H1 (cell line): ENCODE measurements around the gene MEIS3. TPM values are rescaled to one million over a fixed set of nuclear protein-coding genes. Genes with fewer than 3 reads are reported as not detected.

Experiments
- CTCF ChIA-PET: fragments of 300-600 bp; sonication (Branson Sonifier 250); formaldehyde crosslinking; loops from one replicate; lab custom pipeline; 2021; ENCODE audit not compliant: partially characterized antibody; lab: Charles Lee
- POLR2A ChIA-PET: fragments of 300-600 bp; sonication (Branson Sonifier 250); formaldehyde crosslinking; loops from one replicate; lab custom pipeline; 2021; ENCODE audit warnings: inconsistent platforms; ENCODE audit not compliant: partially characterized antibody; lab: Charles Lee
- DNase-seq, 2 experiments: peaks; one replicate each; pipeline versions ENCODE4 v3.0.0 to v3.0.0-alpha.2; 2010 to 2022; ENCODE audit warnings: low spot score in 2 of 2, low read depth in 1 of 2, mixed read lengths in 1 of 2
- FAIRE-seq: peaks from 2 replicates; lab custom pipeline; 2011; peaks lifted over from hg19 to GRCh38; lab: Jason Lieb, UNC
- H2AFZ ChIP-seq: 2 replicates; pipeline ENCODE4 v1.8.1; 2012; ENCODE audit warnings: low read length, inconsistent platforms
- H2AK5ac ChIP-seq: 2 replicates; pipeline ENCODE4 v1.6.1; 2013; ENCODE audit warnings: low read depth, low read length
- H2BK120ac ChIP-seq: replicated peaks from 2 replicates; pipeline ENCODE3; 2013; ENCODE audit warnings: low read depth, low read length, inconsistent platforms
- H2BK12ac ChIP-seq: 2 replicates; pipeline ENCODE4 v1.6.1; 2013; ENCODE audit warnings: low read depth, low read length
- H2BK15ac ChIP-seq: 2 replicates; pipeline ENCODE4 v1.6.1; 2013; ENCODE audit warnings: low read length
- H2BK20ac ChIP-seq: 2 replicates; pipeline ENCODE4 v1.6.1; 2013; ENCODE audit warnings: low read length
- H2BK5ac ChIP-seq: 2 replicates; pipeline ENCODE4 v1.6.1; 2013; ENCODE audit warnings: low read depth, low read length
- H3K14ac ChIP-seq: 2 replicates; pipeline ENCODE4 v1.6.1; 2013; ENCODE audit warnings: inconsistent platforms; ENCODE audit not compliant: insufficient read length
- H3K18ac ChIP-seq: 2 replicates; pipeline ENCODE4 v1.6.1; 2013; ENCODE audit warnings: low read length; ENCODE audit errors: extremely low read depth
- H3K23ac ChIP-seq: 2 replicates; pipeline ENCODE4 v1.6.1; 2013; ENCODE audit warnings: inconsistent platforms; ENCODE audit not compliant: insufficient read length
- H3K23me2 ChIP-seq: 2 replicates; pipeline ENCODE4 v1.6.1; 2013; ENCODE audit warnings: low read depth, low read length
- H3K27ac ChIP-seq: 2 replicates; pipeline ENCODE4 v1.6.1; 2011; ENCODE audit warnings: low read depth, low read length, inconsistent platforms
- H3K27me3 ChIP-seq, 4 experiments: replicated peaks in 1 of 4; 1 replicate in 1 of 4; 2 replicates in 3 of 4; pipeline versions ENCODE4 v1.6.1 to v1.8.1; 2011 to 2013; ENCODE audit warnings: low read length in 3 of 4, mild to moderate bottlenecking in 3 of 4, inconsistent platforms in 2 of 4, mixed read lengths in 2 of 4, moderate library complexity in 1 of 4; ENCODE audit not compliant: control insufficient read depth in 3 of 4, insufficient read depth in 3 of 4; ENCODE audit errors: extremely low read depth in 1 of 4
- H3K36me3 ChIP-seq, 4 experiments: 2 replicates each; pipeline versions ENCODE4 v1.6.1 to v1.8.1; 2011 to 2013; ENCODE audit warnings: mild to moderate bottlenecking in 4 of 4, low read length in 3 of 4, moderate library complexity in 2 of 4, control low read depth in 1 of 4, inconsistent platforms in 1 of 4; ENCODE audit not compliant: insufficient read depth in 4 of 4, control insufficient read depth in 2 of 4
- H3K4ac ChIP-seq: replicated peaks from 2 replicates; pipeline ENCODE3; 2013; ENCODE audit warnings: low read length, low read depth, mixed read lengths, inconsistent platforms; ENCODE audit not compliant: insufficient read length
- H3K4me1 ChIP-seq, 4 experiments: replicated peaks in 1 of 4; 1 replicate in 1 of 4; 2 replicates in 3 of 4; pipeline versions ENCODE4 v1.6.1 to v1.8.1; 2011 to 2013; ENCODE audit warnings: low read length in 3 of 4, inconsistent platforms in 2 of 4, mixed read lengths in 1 of 4; ENCODE audit not compliant: insufficient read depth in 4 of 4, control insufficient read depth in 3 of 4
- H3K4me2 ChIP-seq, 2 experiments: 2 replicates each; pipeline versions ENCODE4 v1.6.1 to v1.8.1; 2011 to 2013; ENCODE audit warnings: low read depth in 2 of 2, low read length in 2 of 2, control low read depth in 1 of 2, inconsistent platforms in 1 of 2, mild to moderate bottlenecking in 1 of 2; ENCODE audit not compliant: insufficient read depth in 1 of 2
- H3K4me3 ChIP-seq, 4 experiments: fragments of 200-600, 300-600 bp in 1 of 4; sonication (generic), shearing (Covaris generic), sonication (Bioruptor Twin) in 1 of 4; 2 replicates each; pipeline versions ENCODE4 v1.5.1 to v1.8.1; 2011 to 2016; ENCODE audit warnings: low read length in 4 of 4, low read depth in 3 of 4, control low read depth in 2 of 4, inconsistent platforms in 2 of 4, mild to moderate bottlenecking in 2 of 4, mixed read lengths in 1 of 4, moderate library complexity in 1 of 4; ENCODE audit not compliant: insufficient read depth in 2 of 4; ENCODE audit errors: extremely low read depth in 1 of 4
- H3K56ac ChIP-seq: replicated peaks from 2 replicates; pipeline ENCODE3; 2013; ENCODE audit warnings: low read depth, mild to moderate bottlenecking, mixed read lengths, low read length, inconsistent platforms; ENCODE audit not compliant: insufficient read length
- H3K79me1 ChIP-seq: 2 replicates; pipeline ENCODE4 v1.6.1; 2013; ENCODE audit warnings: low read depth, low read length, control low read depth
- H3K79me2 ChIP-seq, 2 experiments: 2 replicates each; pipeline versions ENCODE4 v1.6.1 to v1.8.1; 2012 to 2013; ENCODE audit warnings: low read length in 2 of 2, mild to moderate bottlenecking in 2 of 2, inconsistent platforms in 1 of 2; ENCODE audit not compliant: insufficient read depth in 2 of 2, control insufficient read depth in 1 of 2
- H3K9ac ChIP-seq, 4 experiments: replicated peaks in 1 of 4; 1 replicate in 1 of 4; 2 replicates in 3 of 4; pipeline versions ENCODE4 v1.6.1 to v1.8.1; 2011 to 2013; ENCODE audit warnings: low read depth in 3 of 4, low read length in 3 of 4, control low read depth in 2 of 4, mild to moderate bottlenecking in 2 of 4, moderate library complexity in 2 of 4, inconsistent platforms in 1 of 4; ENCODE audit errors: extremely low read depth in 1 of 4
- H3K9me3 ChIP-seq, 2 experiments: 2 replicates each; pipeline versions ENCODE4 v1.6.1 to v1.8.1; 2012 to 2013; ENCODE audit warnings: mild to moderate bottlenecking in 2 of 2, moderate library complexity in 2 of 2, control low read depth in 1 of 2, inconsistent platforms in 1 of 2, low read depth in 1 of 2, low read length in 1 of 2, mixed read lengths in 1 of 2; ENCODE audit not compliant: insufficient read depth in 2 of 2
- H4K20me1 ChIP-seq, 2 experiments: replicated peaks in 1 of 2; 2 replicates each; pipeline versions ENCODE3 to v1.8.1; 2011 to 2013; ENCODE audit warnings: inconsistent platforms in 2 of 2, low read length in 2 of 2, mild to moderate bottlenecking in 1 of 2; ENCODE audit not compliant: insufficient read depth in 2 of 2, control insufficient read depth in 1 of 2
- H4K5ac ChIP-seq: 2 replicates; pipeline ENCODE4 v1.6.1; 2013; ENCODE audit warnings: low read length, low read depth, mixed read lengths, inconsistent platforms; ENCODE audit not compliant: insufficient read length
- H4K8ac ChIP-seq: 2 replicates; pipeline ENCODE4 v1.8.0; 2013; ENCODE audit warnings: mild to moderate bottlenecking, moderate library complexity, low read length, inconsistent platforms; ENCODE audit not compliant: insufficient read depth; ENCODE audit errors: extremely low read depth
- H4K91ac ChIP-seq: replicated peaks from 2 replicates; pipeline ENCODE3; 2013; ENCODE audit warnings: low read length, mixed read lengths, inconsistent platforms; ENCODE audit not compliant: insufficient read length
- BCL11A ChIP-seq, 2 experiments: IDR thresholded peaks; one replicate each; pipeline ENCODE4 v1.6.1; 2011; ENCODE audit warnings: low read depth in 2 of 2, low read length in 2 of 2, mild to moderate bottlenecking in 2 of 2
- CBX5 ChIP-seq: fragments of 300-800, 300-1000 bp; sonication (generic); IDR thresholded peaks from 2 replicates; pipeline ENCODE4 v1.7.1; 2016; ENCODE audit warnings: antibody characterized with exemption, low read length, low read depth
- HDAC2 ChIP-seq, 2 experiments: fragments of 300-600 bp in 1 of 2; sonication (generic) in 1 of 2; IDR thresholded peaks; 2 replicates each; pipeline ENCODE4 v1.6.1; 2011 to 2012; ENCODE audit warnings: low read depth in 2 of 2, low read length in 2 of 2, mild to moderate bottlenecking in 2 of 2, moderate library complexity in 2 of 2, borderline replicate concordance in 1 of 2, inconsistent platforms in 1 of 2
- JUN ChIP-seq: IDR thresholded peaks from 2 replicates; pipeline ENCODE4 v1.6.1; 2011; ENCODE audit warnings: low read depth, mild to moderate bottlenecking, improper control_type of control experiment, low read length
- MAFK ChIP-seq: IDR thresholded peaks from 2 replicates; pipeline ENCODE4 v1.6.1; 2012; ENCODE audit warnings: low read depth, mild to moderate bottlenecking, improper control_type of control experiment, low read length
- NANOG ChIP-seq: IDR thresholded peaks from 2 replicates; pipeline ENCODE4 v1.6.1; 2011; ENCODE audit warnings: low read length, low read depth, mild to moderate bottlenecking, inconsistent platforms; ENCODE audit not compliant: insufficient read depth, poor library complexity, severe bottlenecking
- WGBS, 2 experiments: shearing (Covaris generic) in 1 of 2; methylation state at CpG; one replicate each; pipeline versions ENCODE4 v1.1.6 to v1.1.7; 2013 to 2015; ENCODE audit warnings: low lambda C conversion rate in 2 of 2, mixed read lengths in 2 of 2, inconsistent platforms in 1 of 2, low coverage in 1 of 2, missing lambda C conversion rate in 1 of 2; ENCODE audit not compliant: insufficient replicate concordance in 2 of 2, insufficient coverage in 1 of 2, insufficient read length in 1 of 2; ENCODE audit errors: extremely low coverage in 1 of 2, missing lambda C conversion rate in 1 of 2; 5-methylcytosine and 5-hydroxymethylcytosine counted together
- polyA plus RNA-seq, 7 experiments: library from polyadenylated mRNA; depleted of rRNA in 3 of 7; stranded (reverse) in 5 of 7; unstranded in 2 of 7; fragments of >200 nt in 5 of 7; fragments of 200-250 nt in 2 of 7; gene quantifications; 1 replicate in 5 of 7; 2 replicates in 1 of 7; 4 replicates in 1 of 7; pipeline versions ENCODE4 v1.2.1 to v1.2.3, GENCODE V29; 2011 to 2013; ENCODE audit warnings: missing spikeins in 2 of 7, mixed read lengths in 2 of 7
- total RNA-seq: library from RNA; stranded (reverse); fragmentation: NEBNext Ultra II Directional; extraction: Animal tissue kit (Norgen Biotek cat#: 25700); gene quantifications from 2 replicates; pipeline ENCODE4 v1.2.1, GENCODE V29; 2021
- TF ChIP-seq, protein P1 (sequence below): IDR thresholded peaks from 2 replicates; pipeline ENCODE4 v1.6.1; 2011; ENCODE audit warnings: low read depth, mild to moderate bottlenecking, low read length; ENCODE audit not compliant: insufficient read depth
- TF ChIP-seq, protein P2 (sequence below): IDR thresholded peaks from 2 replicates; pipeline ENCODE4 v1.6.1; 2012; ENCODE audit warnings: inconsistent platforms
- TF ChIP-seq, protein P3 (sequence below): IDR thresholded peaks from 2 replicates; pipeline ENCODE4 v1.6.1; 2012; ENCODE audit warnings: inconsistent platforms

MEIS3 gene
- total and polyA plus RNA-seq, 2 of the 8 experiments (the other 6 are each of a cell fraction or from before 2014, with no cell fraction given) = 24.5 to 28.2 TPM

DNA sequence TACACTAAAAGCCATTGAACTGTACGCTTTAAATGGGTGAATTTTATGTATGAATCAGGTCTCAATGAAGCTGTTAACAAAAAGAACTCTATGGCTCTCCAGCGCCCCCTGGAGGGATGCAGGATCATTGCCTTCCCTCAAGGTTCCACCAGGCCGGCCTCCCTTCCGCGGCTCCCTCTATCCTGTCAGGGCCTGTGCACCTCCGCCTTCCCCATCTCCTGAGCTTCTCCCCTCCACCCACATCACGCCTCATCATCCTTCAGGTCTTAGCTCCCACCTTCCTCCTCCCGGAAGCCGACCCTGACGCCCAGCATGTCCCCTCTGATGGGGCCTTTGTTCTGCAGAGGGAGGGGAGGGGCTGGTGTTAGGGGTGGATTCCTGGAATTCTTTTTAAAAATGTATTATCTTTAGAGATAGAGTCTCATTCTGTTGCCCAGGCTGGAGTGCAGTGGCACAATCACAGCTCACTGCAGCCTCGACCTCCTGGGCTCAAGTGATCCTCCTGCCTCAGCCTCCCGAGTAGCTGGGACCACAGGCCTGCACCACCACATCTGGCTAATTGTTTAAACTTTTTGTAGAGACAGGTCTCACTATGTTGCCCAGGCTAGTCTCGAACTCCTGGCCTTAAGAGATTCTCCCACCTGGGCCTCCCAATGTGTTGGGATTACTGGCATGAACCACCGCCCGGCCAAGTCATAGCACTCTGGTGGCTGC is 27.7 kb downstream of the MEIS3 start:
- Histone ChIP-seq H3K9ac (no peak overlapping the region), H3K79me1 (no peaks in the 10 kb centered on the region), H3K23ac (no peak overlapping the region), H4K5ac (peak overlapping the region; percentile 26), H4K8ac (peak overlapping the region; percentile 88; the same call in 1 of the 2 replicates), H3K14ac (no peak overlapping the region), H2AK5ac (no peak overlapping the region), H3K9me3 (peaks cover 0 to 7% of the 10 kb centered on the region in 2 experiments; a peak in 2 of 4 replicates), H2AFZ (no peak overlapping the region), H3K27ac (no peak overlapping the region), H3K27me3 (no peaks in the 10 kb centered on the region), H3K4me3 (no peak overlapping the region), H2BK20ac (peak overlapping the region; percentile 40), H2BK12ac (peak overlapping the region; percentile 41; the same call in 1 of the 2 replicates), H3K4me1 (peaks cover 0 to 3% (median 0%) of the 10 kb centered on the region in 4 experiments; a peak in 4 of 7 replicates), H2BK120ac (peak overlapping the region; percentile 86), H3K56ac (no peak overlapping the region), H3K4me2 (no peak overlapping the region), H4K20me1 (no peaks in the 10 kb centered on the region), H3K36me3 (no peaks in the 10 kb centered on the region), H3K23me2 (no peaks in the 10 kb centered on the region), H2BK5ac (peak overlapping the region; percentile 92; the same call in 1 of the 2 replicates), H2BK15ac (peak overlapping the region; percentile 36; the same call in 1 of the 2 replicates), H3K4ac (peak overlapping the region; percentile 97), H3K79me2 (no peaks in the 10 kb centered on the region), H4K91ac (peak overlapping the region; percentile 97), H3K18ac (peak overlapping the region; percentile 83)
- ChIA-PET CTCF (interaction anchor here (0.6 to 4.1 kb wide), 39 partner anchors 10 to 344 kb away, joined by 3 to 50 read pairs (median 5); partner anchors contain the start of genes DHX34 and MEIS3), POLR2A (interaction anchor here (0.5 to 1.8 kb wide), 16 partner anchors 8 to 219 kb away, joined by 3 to 6 read pairs (median 4); no protein-coding TSS in a partner anchor)
- DNase-seq = peak; percentile 89 to 97
- FAIRE-seq = peak; percentile 13
- 42% methylated on average over 15 of the region's 15 CpGs; no CpG with 5 or more reads in 1 of the 2 experiments for WGBS, 2 experiments
- TF ChIP-seq, protein P1, sequence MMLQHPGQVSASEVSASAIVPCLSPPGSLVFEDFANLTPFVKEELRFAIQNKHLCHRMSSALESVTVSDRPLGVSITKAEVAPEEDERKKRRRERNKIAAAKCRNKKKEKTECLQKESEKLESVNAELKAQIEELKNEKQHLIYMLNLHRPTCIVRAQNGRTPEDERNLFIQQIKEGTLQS = no peak
- peak; percentile 56 for TF ChIP-seq NANOG
- TF ChIP-seq HDAC2 (IDR thresholded peaks at IDR 0.05; ENCODE audit: borderline replicate concordance in 1 of 2, low read depth in 2 of 2, low read length in 2 of 2) = peak; percentile 60 to 86; a peak in 3 of 4 replicates
- no peak for TF ChIP-seq MAFK
- TF ChIP-seq, protein P2, sequence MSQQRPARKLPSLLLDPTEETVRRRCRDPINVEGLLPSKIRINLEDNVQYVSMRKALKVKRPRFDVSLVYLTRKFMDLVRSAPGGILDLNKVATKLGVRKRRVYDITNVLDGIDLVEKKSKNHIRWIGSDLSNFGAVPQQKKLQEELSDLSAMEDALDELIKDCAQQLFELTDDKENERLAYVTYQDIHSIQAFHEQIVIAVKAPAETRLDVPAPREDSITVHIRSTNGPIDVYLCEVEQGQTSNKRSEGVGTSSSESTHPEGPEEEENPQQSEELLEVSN = no peak
- TF ChIP-seq, protein P3, sequence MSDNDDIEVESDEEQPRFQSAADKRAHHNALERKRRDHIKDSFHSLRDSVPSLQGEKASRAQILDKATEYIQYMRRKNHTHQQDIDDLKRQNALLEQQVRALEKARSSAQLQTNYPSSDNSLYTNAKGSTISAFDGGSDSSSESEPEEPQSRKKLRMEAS = peak; percentile 36; the same call in 1 of the 2 replicates
- TF ChIP-seq CBX5 = no peak
- peak in 1 of 2 experiments; percentile 31 for TF ChIP-seq BCL11A (IDR thresholded peaks at IDR 0.05; ENCODE audit: low read depth in 2 of 2, low read length in 2 of 2)
- TF ChIP-seq JUN = no peak
